Common myeloid progenitor, CD34-positive (primary cell): ENCODE results near the gene PDLIM1.

Experiments used
- CTCF ChIA-PET: fragments of 350-600 bp; sonication (Branson Sonifier 250); formaldehyde crosslinking; loops from one replicate; lab custom pipeline; 2021; ENCODE audit warnings: antibody characterized with exemption; lab: Charles Lee
- POLR2A ChIA-PET: fragments of 350-600 bp; sonication (Branson Sonifier 250); formaldehyde crosslinking; loops from one replicate; lab custom pipeline; 2021; ENCODE audit warnings: antibody characterized with exemption; lab: Charles Lee
- DNase-seq, 3 donors: peaks; one replicate each; pipeline versions ENCODE4 v3.0.0 to v3.0.0-alpha.2; 2013
- H3K27ac ChIP-seq, 2 experiments: 1 replicate in 1 of 2; 2 replicates in 1 of 2; pipeline ENCODE4 v1.7.0; 2013; ENCODE audit warnings: inconsistent platforms in 2 of 2, low read length in 2 of 2, mild to moderate bottlenecking in 2 of 2, low read depth in 1 of 2, moderate library complexity in 1 of 2; ENCODE audit not compliant: severe bottlenecking in 2 of 2, insufficient read depth in 1 of 2, poor library complexity in 1 of 2
- H3K27me3 ChIP-seq, 5 experiments: replicated peaks in 2 of 5; 1 replicate in 3 of 5; 2 replicates in 2 of 5; pipeline versions ENCODE4 v1.6.1 to v1.7.0; 2013; ENCODE audit warnings: low read length in 4 of 5, mild to moderate bottlenecking in 2 of 5, moderate library complexity in 2 of 5, inconsistent platforms in 1 of 5; ENCODE audit not compliant: insufficient read depth in 5 of 5, control insufficient read depth in 4 of 5
- H3K36me3 ChIP-seq, 4 experiments: 1 replicate in 2 of 4; 2 replicates in 2 of 4; pipeline versions ENCODE4 v1.6.1 to v1.7.0; 2013; ENCODE audit warnings: low read length in 3 of 4, control low read depth in 1 of 4, mild to moderate bottlenecking in 1 of 4; ENCODE audit not compliant: control insufficient read depth in 4 of 4, insufficient read depth in 4 of 4
- H3K4me1 ChIP-seq, 4 experiments: 1 replicate in 3 of 4; 2 replicates in 1 of 4; pipeline versions ENCODE4 v1.6.1 to v1.7.1; 2013; ENCODE audit warnings: low read length in 3 of 4, mild to moderate bottlenecking in 3 of 4, control low read depth in 1 of 4, inconsistent platforms in 1 of 4, moderate library complexity in 1 of 4; ENCODE audit not compliant: control insufficient read depth in 4 of 4, insufficient read depth in 4 of 4; ENCODE audit errors: control extremely low read depth in 1 of 4
- H3K4me3 ChIP-seq, 7 experiments: 1 replicate in 4 of 7; 2 replicates in 3 of 7; pipeline versions ENCODE4 v1.5.1 to v1.7.0; 2013; ENCODE audit warnings: mild to moderate bottlenecking in 7 of 7, low read length in 6 of 7, moderate library complexity in 6 of 7, inconsistent platforms in 2 of 7, low read depth in 2 of 7, control low read depth in 1 of 7; ENCODE audit not compliant: insufficient read depth in 4 of 7, control insufficient read depth in 1 of 7; ENCODE audit errors: extremely low read depth in 1 of 7
- H3K9me3 ChIP-seq, 5 experiments: 1 replicate in 4 of 5; 2 replicates in 1 of 5; pipeline versions ENCODE4 v1.6.1 to v1.7.1; 2013; ENCODE audit warnings: low read length in 4 of 5, mild to moderate bottlenecking in 2 of 5, inconsistent platforms in 1 of 5, low read depth in 1 of 5, moderate library complexity in 1 of 5; ENCODE audit not compliant: control insufficient read depth in 4 of 5, insufficient read depth in 2 of 5; ENCODE audit errors: control extremely low read depth in 1 of 5
- WGBS: methylation state at CpG from one replicate; pipeline ENCODE4 v1.1.5; 2013; ENCODE audit not compliant: insufficient coverage; 5-methylcytosine and 5-hydroxymethylcytosine counted together

PDLIM1 gene

GRCh38 chr10:95326396-95326795 lies 35.6 kb upstream of the PDLIM1 start:
- CTCF ChIA-PET = interaction anchor here (1.1 to 1.3 kb wide), 2 partner anchors 67 to 83 kb away, joined by 3 to 4 read pairs; no protein-coding TSS in a partner anchor
- no peaks in the 10 kb centered on the region for H3K4me1 ChIP-seq
- H3K4me3 ChIP-seq = no peak overlapping the region
- no peak overlapping the region for H3K27ac ChIP-seq
- DNase-seq = no peak
- WGBS = no CpG with 5 or more reads among the region's 2 CpGs
- H3K27me3 ChIP-seq = no peaks in the 10 kb centered on the region
- no peaks in the 10 kb centered on the region for H3K9me3 ChIP-seq
- POLR2A ChIA-PET = no interaction called here
- H3K36me3 ChIP-seq = no peaks in the 10 kb centered on the region

- CTCF ChIA-PET = interaction anchor here (1.1 to 1.3 kb wide), 2 partner anchors 66 to 83 kb away, joined by 3 to 4 read pairs; no protein-coding TSS in a partner anchor
Measured at GRCh38 chr10:95325863-95326262, 35.1 kb upstream of the PDLIM1 start.

GRCh38 chr10:95324436-95325268 lies 33.8 kb upstream of the PDLIM1 start:
- WGBS = 90% methylated on average over 9 of the region's 11 CpGs
- no peaks in the 10 kb centered on the region for H3K9me3 ChIP-seq
- no peaks in the 10 kb centered on the region for H3K27me3 ChIP-seq
- H3K27ac ChIP-seq = no peak overlapping the region
- CTCF ChIA-PET = interaction anchor here (0.6 kb wide), 1 partner anchor 26 kb away, joined by 3 read pairs; no protein-coding TSS in a partner anchor
- no peaks in the 10 kb centered on the region for H3K4me1 ChIP-seq
- no peaks in the 10 kb centered on the region for H3K36me3 ChIP-seq
- no peak for DNase-seq
- no peak overlapping the region for H3K4me3 ChIP-seq
- POLR2A ChIA-PET = no interaction called here

More at GRCh38 chr10:95325863-95326262, 35.1 kb upstream of the PDLIM1 start:
- Histone ChIP-seq H3K36me3 (no peaks in the 10 kb centered on the region), H3K27me3 (no peaks in the 10 kb centered on the region), H3K4me1 (no peaks in the 10 kb centered on the region), H3K27ac (no peak overlapping the region), H3K9me3 (no peaks in the 10 kb centered on the region), H3K4me3 (no peak overlapping the region)
- 100% methylated on average over 1 of the region's 2 CpGs for WGBS
- POLR2A ChIA-PET = no interaction called here
- DNase-seq = no peak

GRCh38 chr10:95321554-95322301 lies 30.9 kb upstream of the PDLIM1 start:
- no peak for DNase-seq
- H3K27me3 ChIP-seq = no peaks in the 10 kb centered on the region
- no peak overlapping the region for H3K4me3 ChIP-seq
- no peaks in the 10 kb centered on the region for H3K36me3 ChIP-seq
- H3K9me3 ChIP-seq = no peaks in the 10 kb centered on the region
- POLR2A ChIA-PET = no interaction called here
- 93% methylated on average over 5 of the region's 10 CpGs for WGBS
- H3K4me1 ChIP-seq = no peaks in the 10 kb centered on the region
- H3K27ac ChIP-seq = no peak overlapping the region
- CTCF ChIA-PET = no interaction called here

- no peak overlapping the region for H3K4me3 ChIP-seq
- ChIA-PET POLR2A (no interaction called here), CTCF (interaction anchor here (1.7 kb wide), 1 partner anchor 43 kb away, joined by 6 read pairs; no protein-coding TSS in a partner anchor)
- no peak overlapping the region for H3K27ac ChIP-seq
- no peak for DNase-seq
- H3K4me1 ChIP-seq = peaks cover 0 to 7% (median 3%) of the 10 kb centered on the region in 4 experiments
- H3K9me3 ChIP-seq = no peaks in the 10 kb centered on the region
- no peaks in the 10 kb centered on the region for H3K36me3 ChIP-seq
- no peaks in the 10 kb centered on the region for H3K27me3 ChIP-seq
Measured at GRCh38 chr10:95319239-95319638, 28.4 kb upstream of the PDLIM1 start.

GRCh38 chr10:95315509-95315908 lies 24.7 kb upstream of the PDLIM1 start:
- POLR2A ChIA-PET = no interaction called here
- WGBS = 100% methylated on average over 1 of the region's 2 CpGs
- Histone ChIP-seq H3K4me3 (no peak overlapping the region), H3K4me1 (peaks cover 5 to 37% (median 16%) of the 10 kb centered on the region in 4 experiments), H3K27me3 (no peaks in the 10 kb centered on the region), H3K36me3 (no peaks in the 10 kb centered on the region), H3K9me3 (no peaks in the 10 kb centered on the region), H3K27ac (no peak overlapping the region)
- no peak for DNase-seq
- CTCF ChIA-PET = interaction anchor here (1.0 to 1.2 kb wide), 2 partner anchors 25 to 69 kb away, joined by 3 to 5 read pairs; no protein-coding TSS in a partner anchor
